ENCODE results near the gene HOXD1.

DNA sequence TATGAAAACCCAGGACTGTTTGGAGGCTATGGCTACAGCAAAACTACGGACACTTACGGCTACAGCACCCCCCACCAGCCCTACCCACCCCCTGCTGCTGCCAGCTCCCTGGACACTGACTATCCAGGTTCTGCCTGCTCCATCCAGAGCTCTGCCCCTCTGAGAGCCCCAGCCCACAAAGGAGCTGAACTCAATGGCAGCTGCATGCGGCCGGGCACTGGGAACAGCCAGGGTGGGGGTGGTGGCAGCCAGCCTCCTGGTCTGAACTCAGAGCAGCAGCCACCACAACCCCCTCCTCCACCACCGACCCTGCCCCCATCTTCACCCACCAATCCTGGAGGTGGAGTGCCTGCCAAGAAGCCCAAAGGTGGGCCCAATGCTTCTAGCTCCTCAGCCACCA lies 19.3 kb upstream of the HOXD1 start:
- TF ChIP-seq CTCF (IDR thresholded peaks at IDR 0.05) = no peak
- TF ChIP-seq POLR2A (IDR thresholded peaks at IDR 0.05) = no peak

All from thyroid gland (tissue), 4 donors.